Transverse colon (tissue), 3 donors: ENCODE measurements around the gene FNBP1.

Source experiments
- EP300 ChIP-seq: sonication (generic); formaldehyde crosslinking; IDR thresholded peaks from one replicate; pipeline ENCODE4 v1.6.1; 2017; ENCODE audit warnings: antibody characterized with exemption, low read depth
- POLR2A ChIP-seq: fragments of 450-650 bp; IDR thresholded peaks from one replicate; pipeline ENCODE4 v1.6.1; 2016; ENCODE audit warnings: antibody characterized with exemption, mild to moderate bottlenecking, moderate library complexity
- TF ChIP-seq, protein P1 (sequence below), 5 experiments: fragments of 200-600 bp in 3 of 5; fragments of 450-650 bp in 2 of 5; sonication (generic) in 3 of 5; IDR thresholded peaks; 1 replicate in 2 of 5; 2 replicates in 3 of 5; pipeline ENCODE4 v1.5.1; 2016 to 2017; ENCODE audit warnings: antibody characterized with exemption in 5 of 5, inconsistent platforms in 3 of 5, mild to moderate bottlenecking in 2 of 5, moderate library complexity in 1 of 5

DNA sequence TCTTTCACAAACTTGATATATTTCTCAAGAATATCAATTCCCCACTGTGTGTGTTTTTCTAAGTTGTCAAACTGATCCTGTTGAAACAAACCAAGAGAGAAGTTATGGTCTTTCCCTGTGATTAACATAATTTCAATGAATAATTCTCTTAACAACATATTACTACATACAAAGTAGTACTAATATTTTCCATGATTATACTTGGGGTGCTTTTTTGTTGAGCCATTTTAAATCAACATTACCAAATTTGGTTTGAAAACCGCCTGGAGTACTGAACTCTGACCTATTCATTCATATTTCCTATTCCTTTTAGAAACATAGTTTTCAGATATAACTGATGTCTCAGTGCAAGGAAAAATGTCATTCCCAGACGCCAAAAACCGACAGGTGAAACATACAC lies 48.1 kb downstream of the FNBP1 start:
- TF ChIP-seq, protein P1, sequence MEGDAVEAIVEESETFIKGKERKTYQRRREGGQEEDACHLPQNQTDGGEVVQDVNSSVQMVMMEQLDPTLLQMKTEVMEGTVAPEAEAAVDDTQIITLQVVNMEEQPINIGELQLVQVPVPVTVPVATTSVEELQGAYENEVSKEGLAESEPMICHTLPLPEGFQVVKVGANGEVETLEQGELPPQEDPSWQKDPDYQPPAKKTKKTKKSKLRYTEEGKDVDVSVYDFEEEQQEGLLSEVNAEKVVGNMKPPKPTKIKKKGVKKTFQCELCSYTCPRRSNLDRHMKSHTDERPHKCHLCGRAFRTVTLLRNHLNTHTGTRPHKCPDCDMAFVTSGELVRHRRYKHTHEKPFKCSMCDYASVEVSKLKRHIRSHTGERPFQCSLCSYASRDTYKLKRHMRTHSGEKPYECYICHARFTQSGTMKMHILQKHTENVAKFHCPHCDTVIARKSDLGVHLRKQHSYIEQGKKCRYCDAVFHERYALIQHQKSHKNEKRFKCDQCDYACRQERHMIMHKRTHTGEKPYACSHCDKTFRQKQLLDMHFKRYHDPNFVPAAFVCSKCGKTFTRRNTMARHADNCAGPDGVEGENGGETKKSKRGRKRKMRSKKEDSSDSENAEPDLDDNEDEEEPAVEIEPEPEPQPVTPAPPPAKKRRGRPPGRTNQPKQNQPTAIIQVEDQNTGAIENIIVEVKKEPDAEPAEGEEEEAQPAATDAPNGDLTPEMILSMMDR (IDR thresholded peaks at IDR 0.05), result no peak
- TF ChIP-seq EP300, result no peak
- no peak for TF ChIP-seq POLR2A
